ENCODE measurements around the gene CTR9. TPM values are rescaled to one million over a fixed set of nuclear protein-coding genes. Genes with fewer than 3 reads are reported as not detected.

CTR9 gene
- total RNA-seq, 1 experiment from 2014 or later = 20.0 TPM

DNA sequence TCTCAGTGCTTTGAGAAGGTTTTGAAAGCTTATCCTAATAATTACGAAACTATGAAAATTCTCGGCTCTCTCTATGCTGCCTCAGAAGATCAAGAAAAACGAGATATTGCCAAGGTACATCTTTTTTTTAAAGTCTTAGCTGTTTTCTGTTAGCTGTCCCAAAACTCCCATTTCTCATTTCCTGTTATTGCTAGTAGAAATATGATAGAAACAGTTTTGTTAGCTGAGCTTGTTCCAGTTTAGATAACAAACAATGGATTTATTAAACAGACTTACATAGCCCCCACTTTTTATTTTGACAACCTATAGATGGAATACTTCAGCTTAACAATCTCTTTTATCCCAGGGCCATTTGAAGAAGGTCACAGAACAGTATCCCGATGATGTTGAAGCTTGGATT lies 12.7 kb downstream of the CTR9 start:
- POLR2A ChIA-PET (ENCODE audit: unreplicated experiment) = no interaction called here
- CTCF ChIA-PET = no interaction called here
- TF ChIP-seq EZH2 (IDR thresholded peaks at IDR 0.05; ENCODE audit: low read length, unreplicated experiment) (no peak), EZH2phosphoT487 (IDR thresholded peaks at IDR 0.05; ENCODE audit: borderline replicate concordance, low read length) (no peak)
- TF ChIP-seq, protein P1, sequence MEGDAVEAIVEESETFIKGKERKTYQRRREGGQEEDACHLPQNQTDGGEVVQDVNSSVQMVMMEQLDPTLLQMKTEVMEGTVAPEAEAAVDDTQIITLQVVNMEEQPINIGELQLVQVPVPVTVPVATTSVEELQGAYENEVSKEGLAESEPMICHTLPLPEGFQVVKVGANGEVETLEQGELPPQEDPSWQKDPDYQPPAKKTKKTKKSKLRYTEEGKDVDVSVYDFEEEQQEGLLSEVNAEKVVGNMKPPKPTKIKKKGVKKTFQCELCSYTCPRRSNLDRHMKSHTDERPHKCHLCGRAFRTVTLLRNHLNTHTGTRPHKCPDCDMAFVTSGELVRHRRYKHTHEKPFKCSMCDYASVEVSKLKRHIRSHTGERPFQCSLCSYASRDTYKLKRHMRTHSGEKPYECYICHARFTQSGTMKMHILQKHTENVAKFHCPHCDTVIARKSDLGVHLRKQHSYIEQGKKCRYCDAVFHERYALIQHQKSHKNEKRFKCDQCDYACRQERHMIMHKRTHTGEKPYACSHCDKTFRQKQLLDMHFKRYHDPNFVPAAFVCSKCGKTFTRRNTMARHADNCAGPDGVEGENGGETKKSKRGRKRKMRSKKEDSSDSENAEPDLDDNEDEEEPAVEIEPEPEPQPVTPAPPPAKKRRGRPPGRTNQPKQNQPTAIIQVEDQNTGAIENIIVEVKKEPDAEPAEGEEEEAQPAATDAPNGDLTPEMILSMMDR (conservative IDR thresholded peaks at IDR 0.05; ENCODE audit: low read depth, low read length) = no peak
- Histone ChIP-seq H3K36me3 (ENCODE audit: low read depth, low read length) (peaks cover 41% of the 10 kb centered on the region), H3K4me3 (ENCODE audit: low read length) (no peak overlapping the region), H3F3A (ENCODE audit: low read length, unreplicated experiment) (no peaks in the 10 kb centered on the region), H3K4me1 (ENCODE audit: insufficient read depth, low read length) (no peaks in the 10 kb centered on the region), H3K9me3 (ENCODE audit: low read length) (no peaks in the 10 kb centered on the region), H3K27me3 (ENCODE audit: low read length) (no peaks in the 10 kb centered on the region), H3K79me2 (ENCODE audit: low read length) (no peaks in the 10 kb centered on the region), H3K9ac (ENCODE audit: low read length) (no peak overlapping the region), H2AFZ (ENCODE audit: low read length) (no peak overlapping the region), H4K20me1 (ENCODE audit: low read length) (no peaks in the 10 kb centered on the region), H3K4me2 (ENCODE audit: low read length) (no peak overlapping the region), H3K9me2 (replicated peaks; ENCODE audit: low read length) (no peaks in the 10 kb centered on the region), H3K27ac (ENCODE audit: low read length) (no peak overlapping the region)
- DNase-seq (no peak), ATAC-seq (no peak)
- no TSS peak for BruUV-seq (replicated peaks)
- intact Hi-C loops (cut with micrococcal nuclease) = no loop called here

DNA sequence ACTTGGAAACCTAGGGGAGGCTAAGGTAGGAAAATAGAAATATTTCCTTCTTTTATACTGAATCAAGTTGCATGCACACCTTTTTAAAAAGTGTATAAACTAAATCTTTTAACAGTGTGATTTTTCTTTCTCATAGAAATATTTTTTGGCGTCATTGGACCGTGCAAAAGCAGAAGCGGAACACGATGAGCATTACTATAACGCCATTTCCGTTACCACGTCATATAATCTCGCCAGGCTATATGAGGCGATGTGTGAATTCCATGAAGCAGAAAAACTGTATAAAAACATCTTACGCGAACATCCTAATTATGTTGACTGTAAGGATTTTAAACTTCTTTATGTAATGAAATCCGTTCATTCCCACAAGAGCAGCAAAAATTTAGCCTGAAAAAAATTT lies 13.4 kb downstream of the CTR9 start:
- no peaks in the 10 kb centered on the region for H3K79me2 ChIP-seq (ENCODE audit: low read length)
- TF ChIP-seq EZH2phosphoT487 (IDR thresholded peaks at IDR 0.05; ENCODE audit: borderline replicate concordance, low read length) (no peak), EZH2 (IDR thresholded peaks at IDR 0.05; ENCODE audit: low read length, unreplicated experiment) (no peak)
- TF ChIP-seq, protein P1 (conservative IDR thresholded peaks at IDR 0.05; ENCODE audit: low read depth, low read length) = no peak

DNA sequence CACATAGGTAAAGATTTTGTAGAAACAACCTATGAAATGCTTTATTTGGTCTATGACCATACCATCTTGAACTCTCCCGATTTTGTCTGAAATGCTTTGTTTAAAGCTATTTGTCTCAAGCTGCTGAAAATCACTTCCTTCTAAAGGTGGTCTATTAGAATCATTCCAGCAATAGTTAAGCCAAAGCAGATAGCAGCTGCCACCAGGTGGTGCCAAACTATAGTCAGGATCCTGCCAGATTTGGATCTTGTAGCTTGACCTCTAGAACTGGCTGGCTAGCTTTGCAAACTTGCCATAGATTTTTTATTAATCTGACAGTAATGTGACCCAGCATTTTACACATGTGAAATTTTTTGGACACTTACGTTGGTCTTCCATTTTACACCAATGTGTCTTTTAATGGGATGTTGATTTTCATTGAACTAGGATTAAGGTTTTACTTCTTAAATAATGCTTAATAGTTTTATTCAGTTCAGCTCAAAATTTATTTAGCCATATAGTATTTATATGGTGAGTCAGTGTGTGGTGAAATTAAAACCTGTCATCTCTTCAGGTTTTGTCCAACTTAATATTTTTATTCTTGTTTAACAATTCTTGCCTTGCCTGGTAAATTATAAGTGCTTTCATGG lies 19.7 kb downstream of the CTR9 start:
- intact Hi-C loops (cut with micrococcal nuclease) = loop anchor here (2.0 kb wide), 1 partner anchor 252 kb away; no protein-coding TSS in a partner anchor
- Histone ChIP-seq H3K27me3 (ENCODE audit: low read length) (no peaks in the 10 kb centered on the region), H3K4me1 (ENCODE audit: insufficient read depth, low read length) (no peaks in the 10 kb centered on the region), H3K9ac (ENCODE audit: low read length) (no peak overlapping the region), H3K79me2 (ENCODE audit: low read length) (no peaks in the 10 kb centered on the region), H3K36me3 (ENCODE audit: low read depth, low read length) (peaks cover 52% of the 10 kb centered on the region), H3K9me3 (ENCODE audit: low read length) (no peaks in the 10 kb centered on the region), H2AFZ (ENCODE audit: low read length) (no peak overlapping the region), H4K20me1 (ENCODE audit: low read length) (no peaks in the 10 kb centered on the region), H3K4me3 (ENCODE audit: low read length) (no peak overlapping the region), H3K27ac (ENCODE audit: low read length) (no peak overlapping the region), H3K4me2 (ENCODE audit: low read length) (no peak overlapping the region), H3F3A (ENCODE audit: low read length, unreplicated experiment) (no peaks in the 10 kb centered on the region), H3K9me2 (replicated peaks; ENCODE audit: low read length) (no peaks in the 10 kb centered on the region)
- no TSS peak for BruUV-seq (replicated peaks)
- ChIA-PET CTCF (interaction anchor here (0.5 to 1.3 kb wide), 11 partner anchors 12 to 1260 kb away, joined by 3 to 8 read pairs (median 4); partner anchors contain the start of gene CTR9), POLR2A (ENCODE audit: unreplicated experiment) (interaction anchor here (0.6 to 0.9 kb wide), 2 partner anchors 38 to 50 kb away, joined by 3 to 4 read pairs; no protein-coding TSS in a partner anchor)
- TF ChIP-seq, protein P1 (conservative IDR thresholded peaks at IDR 0.05; ENCODE audit: low read depth, low read length) = peak; percentile 91
- TF ChIP-seq EZH2phosphoT487 (IDR thresholded peaks at IDR 0.05; ENCODE audit: borderline replicate concordance, low read length) = no peak
- DNase-seq (peak; percentile 72), ATAC-seq (peak; percentile 76)

More for the DNA sequence above, 13.4 kb downstream of the CTR9 start:
- no peaks in the 10 kb centered on the region for H4K20me1 ChIP-seq (ENCODE audit: low read length)
- ATAC-seq = no peak
- POLR2A ChIA-PET (ENCODE audit: unreplicated experiment) = no interaction called here
- no peak overlapping the region for H2AFZ ChIP-seq (ENCODE audit: low read length)
- CTCF ChIA-PET = no interaction called here
- no peaks in the 10 kb centered on the region for H3K9me2 ChIP-seq (replicated peaks; ENCODE audit: low read length)
- intact Hi-C loops (cut with micrococcal nuclease) = no loop called here
- BruUV-seq (replicated peaks) = no TSS peak
- no peaks in the 10 kb centered on the region for H3K27me3 ChIP-seq (ENCODE audit: low read length)
- H3K4me2 ChIP-seq (ENCODE audit: low read length) = no peak overlapping the region
- no peaks in the 10 kb centered on the region for H3F3A ChIP-seq (ENCODE audit: low read length, unreplicated experiment)
- DNase-seq = no peak
- H3K9me3 ChIP-seq (ENCODE audit: low read length) = no peaks in the 10 kb centered on the region
- H3K36me3 ChIP-seq (ENCODE audit: low read depth, low read length) = peaks cover 41% of the 10 kb centered on the region
- H3K4me3 ChIP-seq (ENCODE audit: low read length) = no peak overlapping the region
- H3K27ac ChIP-seq (ENCODE audit: low read length) = no peak overlapping the region
- no peaks in the 10 kb centered on the region for H3K4me1 ChIP-seq (ENCODE audit: insufficient read depth, low read length)
- no peak overlapping the region for H3K9ac ChIP-seq (ENCODE audit: low read length)

All from PC-3 (cell line).